ENCODE results near the gene RGS3.
A peak's percentile ranks its signal among the peaks of the same experiment; 100 is the strongest.

RGS3 gene

DNA sequence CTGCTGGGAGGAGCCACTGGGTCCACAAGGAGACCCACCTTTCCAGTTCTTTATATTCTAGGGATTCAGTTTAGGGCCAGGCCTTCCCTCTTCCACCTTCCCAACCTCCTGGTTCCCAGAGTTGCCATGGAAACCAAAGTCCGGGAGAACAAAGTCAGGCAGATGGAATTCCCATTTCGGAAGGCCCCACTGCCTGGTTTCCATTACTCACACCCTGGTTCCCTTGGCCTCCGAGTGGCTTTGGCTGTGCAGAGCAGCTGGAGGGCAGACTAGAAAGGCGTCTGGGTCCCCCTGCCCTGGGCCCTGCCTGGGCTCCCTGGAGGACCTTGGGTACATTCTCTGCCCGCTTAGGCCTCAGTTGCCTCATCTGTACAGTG, 136.1 kb downstream of the RGS3 start:
- H3K4me1 ChIP-seq (ENCODE audit: control insufficient read depth, insufficient read depth, low read length), result peaks cover 27% of the 10 kb centered on the region
- no peak overlapping the region for H3K4me3 ChIP-seq (ENCODE audit: low read depth, low read length)
- no peaks in the 10 kb centered on the region for H3K27me3 ChIP-seq (ENCODE audit: control insufficient read depth, insufficient read depth, low read length)
- H3K27ac ChIP-seq (ENCODE audit: low read depth, low read length), result peak overlapping the region; percentile 48
- no peak overlapping the region for H3K9ac ChIP-seq (ENCODE audit: low read depth, low read length)
- H3K9me3 ChIP-seq (ENCODE audit: control insufficient read depth, insufficient read depth, low read length), result no peaks in the 10 kb centered on the region
- peaks cover 23% of the 10 kb centered on the region for H3K36me3 ChIP-seq (ENCODE audit: control insufficient read depth, insufficient read depth, low read length)

DNA sequence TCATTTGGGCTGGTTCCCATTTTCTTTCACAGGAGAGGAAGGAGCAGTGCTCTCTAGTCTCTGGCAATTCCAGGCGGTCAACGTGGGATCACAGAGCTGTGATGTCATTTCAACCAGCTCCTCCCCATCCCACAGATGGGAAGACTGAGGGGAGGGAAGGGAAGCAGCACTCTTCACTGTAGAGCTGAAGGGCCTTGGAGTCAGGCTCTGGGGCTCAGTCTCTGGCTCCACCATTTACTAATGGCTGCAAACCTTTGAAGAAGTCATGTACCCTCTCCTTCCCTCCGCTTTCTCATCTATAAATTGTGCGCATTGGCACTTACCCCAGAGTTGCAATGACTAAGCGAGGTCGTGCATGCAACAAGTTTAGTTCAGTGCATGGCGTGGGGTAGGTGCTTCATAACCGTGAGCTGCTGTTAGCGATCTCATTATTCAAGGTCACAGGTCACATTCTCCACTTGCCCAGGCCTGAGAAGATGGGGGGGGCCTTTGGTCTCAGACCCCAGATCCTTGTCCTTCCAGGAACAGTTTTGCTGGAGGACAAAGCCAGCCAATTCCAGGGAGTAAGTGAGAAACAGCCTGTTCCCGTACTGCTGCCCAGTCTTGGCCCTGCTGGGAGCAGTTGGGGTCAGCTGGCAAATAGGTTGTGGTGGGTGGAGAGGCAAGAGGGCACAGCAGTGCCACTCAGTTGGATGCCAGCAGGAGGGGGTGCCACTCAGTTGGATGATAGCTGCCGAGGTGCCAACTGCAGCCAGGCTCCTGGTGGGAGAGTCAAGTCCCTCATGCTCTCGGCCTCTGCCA, 136.7 kb downstream of the RGS3 start:
- Histone ChIP-seq H3K27ac (ENCODE audit: low read depth, low read length) (peak overlapping the region; percentile 11), H3K4me1 (ENCODE audit: control insufficient read depth, insufficient read depth, low read length) (peaks cover 27% of the 10 kb centered on the region), H3K27me3 (ENCODE audit: control insufficient read depth, insufficient read depth, low read length) (no peaks in the 10 kb centered on the region), H3K4me3 (ENCODE audit: low read depth, low read length) (no peak overlapping the region), H3K9ac (ENCODE audit: low read depth, low read length) (no peak overlapping the region), H3K9me3 (ENCODE audit: control insufficient read depth, insufficient read depth, low read length) (no peaks in the 10 kb centered on the region), H3K36me3 (ENCODE audit: control insufficient read depth, insufficient read depth, low read length) (peaks cover 23% of the 10 kb centered on the region)

DNA sequence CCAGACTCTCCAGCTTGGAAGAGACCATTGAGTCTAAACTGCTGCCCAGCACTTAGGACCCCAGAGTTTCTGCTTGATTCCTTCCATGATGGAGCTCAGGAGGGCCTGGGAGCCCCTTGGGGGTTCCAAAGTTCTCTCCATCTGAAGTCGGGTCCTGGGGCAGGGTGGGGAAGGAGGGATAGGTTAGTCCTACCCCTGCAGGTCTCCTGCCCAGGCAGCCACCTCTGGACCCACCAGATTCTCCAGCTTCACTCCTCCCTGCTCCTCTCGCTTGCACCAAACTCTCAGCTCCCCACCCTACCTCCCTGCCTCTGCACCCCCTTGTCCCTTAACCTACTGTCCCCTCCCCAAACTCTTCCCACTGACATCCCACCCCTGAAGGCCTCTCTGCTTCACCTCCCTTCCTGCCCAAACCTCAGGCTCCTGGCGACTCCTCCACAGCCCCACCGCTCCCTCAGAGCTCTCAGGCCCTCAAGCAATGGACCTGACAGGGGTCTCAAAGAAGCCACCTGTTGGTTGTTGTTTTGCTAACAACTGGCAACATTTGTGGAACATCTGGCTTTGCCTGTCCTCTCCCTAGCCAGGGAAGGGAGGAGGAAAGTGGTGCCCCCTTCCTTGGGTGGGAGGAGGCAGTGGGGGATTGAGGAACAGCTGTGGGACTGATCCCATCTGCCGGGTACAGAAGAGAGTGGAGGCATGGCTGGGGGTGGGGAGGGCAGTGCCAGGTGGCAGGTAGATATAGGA, 137.5 kb downstream of the RGS3 start:
- peaks cover 27% of the 10 kb centered on the region for H3K4me1 ChIP-seq (ENCODE audit: control insufficient read depth, insufficient read depth, low read length)
- H3K4me3 ChIP-seq (ENCODE audit: low read depth, low read length), result no peak overlapping the region
- no peak overlapping the region for H3K27ac ChIP-seq (ENCODE audit: low read depth, low read length)
- no peaks in the 10 kb centered on the region for H3K27me3 ChIP-seq (ENCODE audit: control insufficient read depth, insufficient read depth, low read length)
- H3K9me3 ChIP-seq (ENCODE audit: control insufficient read depth, insufficient read depth, low read length), result no peaks in the 10 kb centered on the region
- H3K9ac ChIP-seq (ENCODE audit: low read depth, low read length), result no peak overlapping the region
- peaks cover 18% of the 10 kb centered on the region for H3K36me3 ChIP-seq (ENCODE audit: control insufficient read depth, insufficient read depth, low read length)

DNA sequence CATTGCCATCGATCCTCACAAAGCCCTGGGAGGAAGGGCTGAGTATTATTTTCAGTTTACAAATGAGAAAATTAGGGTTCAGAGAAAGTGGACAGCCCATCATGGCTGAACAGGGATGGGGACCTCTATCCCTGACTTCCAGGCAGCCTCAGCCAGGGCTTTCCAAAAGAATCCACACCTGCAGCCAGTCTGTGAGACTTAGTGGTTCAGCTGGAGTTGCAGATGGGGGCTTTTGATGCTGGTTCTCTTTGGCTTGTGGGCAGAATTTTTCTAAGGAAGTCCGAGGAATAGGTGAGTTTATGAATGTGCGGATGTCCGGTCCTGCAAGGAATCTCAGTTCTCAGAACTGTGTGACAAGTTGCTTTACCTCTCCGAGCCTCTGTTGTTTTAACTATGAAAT, 138.1 kb downstream of the RGS3 start:
- peaks cover 12% of the 10 kb centered on the region for H3K36me3 ChIP-seq (ENCODE audit: control insufficient read depth, insufficient read depth, low read length)
- H3K4me1 ChIP-seq (ENCODE audit: control insufficient read depth, insufficient read depth, low read length), result peaks cover 27% of the 10 kb centered on the region
- no peaks in the 10 kb centered on the region for H3K9me3 ChIP-seq (ENCODE audit: control insufficient read depth, insufficient read depth, low read length)
- no peak overlapping the region for H3K4me3 ChIP-seq (ENCODE audit: low read depth, low read length)
- no peak overlapping the region for H3K9ac ChIP-seq (ENCODE audit: low read depth, low read length)
- H3K27ac ChIP-seq (ENCODE audit: low read depth, low read length), result peak overlapping the region; percentile 40
- no peaks in the 10 kb centered on the region for H3K27me3 ChIP-seq (ENCODE audit: control insufficient read depth, insufficient read depth, low read length)

GRCh38 chr9:113602126-113603047, 138.9 kb downstream of the RGS3 start:
- Histone ChIP-seq H3K36me3 (ENCODE audit: control insufficient read depth, insufficient read depth, low read length) (peaks cover 5% of the 10 kb centered on the region), H3K27me3 (ENCODE audit: control insufficient read depth, insufficient read depth, low read length) (no peaks in the 10 kb centered on the region), H3K4me1 (ENCODE audit: control insufficient read depth, insufficient read depth, low read length) (peaks cover 27% of the 10 kb centered on the region), H3K27ac (ENCODE audit: low read depth, low read length) (peak overlapping the region; percentile 40), H3K9ac (ENCODE audit: low read depth, low read length) (no peak overlapping the region), H3K4me3 (ENCODE audit: low read depth, low read length) (no peak overlapping the region), H3K9me3 (ENCODE audit: control insufficient read depth, insufficient read depth, low read length) (no peaks in the 10 kb centered on the region)

GRCh38 chr9:113603048-113603375, 139.5 kb downstream of the RGS3 start:
- H3K27ac ChIP-seq (ENCODE audit: low read depth, low read length), result no peak overlapping the region
- no peaks in the 10 kb centered on the region for H3K27me3 ChIP-seq (ENCODE audit: control insufficient read depth, insufficient read depth, low read length)
- no peaks in the 10 kb centered on the region for H3K36me3 ChIP-seq (ENCODE audit: control insufficient read depth, insufficient read depth, low read length)
- no peak overlapping the region for H3K4me3 ChIP-seq (ENCODE audit: low read depth, low read length)
- no peaks in the 10 kb centered on the region for H3K9me3 ChIP-seq (ENCODE audit: control insufficient read depth, insufficient read depth, low read length)
- H3K4me1 ChIP-seq (ENCODE audit: control insufficient read depth, insufficient read depth, low read length), result peaks cover 27% of the 10 kb centered on the region
- no peak overlapping the region for H3K9ac ChIP-seq (ENCODE audit: low read depth, low read length)

- H3K4me1 ChIP-seq (ENCODE audit: control insufficient read depth, insufficient read depth, low read length), result peaks cover 27% of the 10 kb centered on the region
Observed at GRCh38 chr9:113603773-113604172, 140.2 kb downstream of the RGS3 start.

GRCh38 chr9:113604393-113604792, 140.9 kb downstream of the RGS3 start:
- Histone ChIP-seq H3K36me3 (ENCODE audit: control insufficient read depth, insufficient read depth, low read length) (no peaks in the 10 kb centered on the region), H3K27me3 (ENCODE audit: control insufficient read depth, insufficient read depth, low read length) (no peaks in the 10 kb centered on the region), H3K9me3 (ENCODE audit: control insufficient read depth, insufficient read depth, low read length) (no peaks in the 10 kb centered on the region), H3K4me1 (ENCODE audit: control insufficient read depth, insufficient read depth, low read length) (peaks cover 28% of the 10 kb centered on the region), H3K27ac (ENCODE audit: low read depth, low read length) (no peak overlapping the region), H3K9ac (ENCODE audit: low read depth, low read length) (no peak overlapping the region), H3K4me3 (ENCODE audit: low read depth, low read length) (no peak overlapping the region)

More at GRCh38 chr9:113603773-113604172, 140.2 kb downstream of the RGS3 start:
- Histone ChIP-seq H3K27me3 (ENCODE audit: control insufficient read depth, insufficient read depth, low read length) (no peaks in the 10 kb centered on the region), H3K4me3 (ENCODE audit: low read depth, low read length) (no peak overlapping the region), H3K36me3 (ENCODE audit: control insufficient read depth, insufficient read depth, low read length) (no peaks in the 10 kb centered on the region), H3K27ac (ENCODE audit: low read depth, low read length) (no peak overlapping the region), H3K9me3 (ENCODE audit: control insufficient read depth, insufficient read depth, low read length) (no peaks in the 10 kb centered on the region), H3K9ac (ENCODE audit: low read depth, low read length) (no peak overlapping the region)

GRCh38 chr9:113606510-113606909, 143.0 kb downstream of the RGS3 start:
- Histone ChIP-seq H3K4me3 (ENCODE audit: low read depth, low read length) (no peak overlapping the region), H3K27me3 (ENCODE audit: control insufficient read depth, insufficient read depth, low read length) (no peaks in the 10 kb centered on the region), H3K27ac (ENCODE audit: low read depth, low read length) (no peak overlapping the region), H3K9ac (ENCODE audit: low read depth, low read length) (no peak overlapping the region), H3K9me3 (ENCODE audit: control insufficient read depth, insufficient read depth, low read length) (no peaks in the 10 kb centered on the region), H3K36me3 (ENCODE audit: control insufficient read depth, insufficient read depth, low read length) (no peaks in the 10 kb centered on the region), H3K4me1 (ENCODE audit: control insufficient read depth, insufficient read depth, low read length) (peaks cover 44% of the 10 kb centered on the region)

DNA sequence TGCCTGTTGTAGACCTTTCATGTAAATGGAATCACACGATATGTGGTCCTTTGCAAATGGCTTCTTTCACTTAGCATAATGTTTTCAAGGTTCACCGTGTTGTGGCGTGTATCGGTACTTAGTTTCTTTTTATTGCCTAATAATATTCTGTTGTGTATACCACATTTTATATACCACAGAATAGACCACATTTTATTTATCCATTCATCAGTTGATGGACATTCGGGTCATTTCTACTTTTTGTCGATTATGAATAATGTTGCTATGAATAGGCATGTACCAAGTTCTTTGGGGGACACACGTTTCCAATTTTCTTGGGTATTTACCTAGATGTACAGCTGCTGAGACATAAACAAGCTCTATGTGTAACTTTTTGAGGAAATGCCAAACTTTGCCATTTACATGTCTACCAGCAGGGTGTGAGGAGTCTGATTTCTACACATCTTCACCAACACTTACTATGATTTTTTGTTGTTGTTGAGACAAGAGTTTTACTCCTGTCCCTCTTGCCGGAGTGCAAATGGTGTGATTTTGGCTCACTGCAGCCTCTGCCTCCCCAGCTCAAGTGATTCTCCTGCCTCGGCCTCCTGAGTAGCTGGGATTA, 144.7 kb downstream of the RGS3 start:
- no peaks in the 10 kb centered on the region for H3K9me3 ChIP-seq (ENCODE audit: control insufficient read depth, insufficient read depth, low read length)
- H3K27ac ChIP-seq (ENCODE audit: low read depth, low read length), result no peak overlapping the region
- H3K4me1 ChIP-seq (ENCODE audit: control insufficient read depth, insufficient read depth, low read length), result peaks cover 27% of the 10 kb centered on the region
- no peaks in the 10 kb centered on the region for H3K27me3 ChIP-seq (ENCODE audit: control insufficient read depth, insufficient read depth, low read length)
- H3K4me3 ChIP-seq (ENCODE audit: low read depth, low read length), result no peak overlapping the region
- H3K36me3 ChIP-seq (ENCODE audit: control insufficient read depth, insufficient read depth, low read length), result no peaks in the 10 kb centered on the region
- H3K9ac ChIP-seq (ENCODE audit: low read depth, low read length), result no peak overlapping the region
